Suprapubic skin (tissue), 4 donors: ENCODE data around the gene CHN1. TPM values are rescaled to one million over a fixed set of nuclear protein-coding genes. Genes with fewer than 3 reads are reported as not detected.

Source experiments
- DNase-seq, 2 donors: peaks; one replicate each; pipeline ENCODE4 v3.0.0-alpha.2; 2019; ENCODE audit warnings: low spot score in 2 of 2
- H3K27ac ChIP-seq: fragments of 200-600 bp; sonication (generic); one replicate; pipeline ENCODE4 v1.5.1; 2019
- H3K27me3 ChIP-seq: fragments of 200-600 bp; sonication (generic); one replicate; pipeline ENCODE4 v1.5.1; 2019
- H3K36me3 ChIP-seq: fragments of 200-600 bp; sonication (generic); one replicate; pipeline ENCODE4 v1.5.1; 2019
- H3K4me1 ChIP-seq: fragments of 200-600 bp; sonication (generic); one replicate; pipeline ENCODE4 v1.5.1; 2019
- H3K4me3 ChIP-seq: fragments of 200-600 bp; sonication (generic); one replicate; pipeline ENCODE4 v1.5.1; 2019; ENCODE audit warnings: mild to moderate bottlenecking
- H3K9me3 ChIP-seq: fragments of 200-600 bp; sonication (generic); one replicate; pipeline ENCODE4 v1.5.1; 2019
- EP300 ChIP-seq: sonication (generic); formaldehyde crosslinking; IDR thresholded peaks from one replicate; pipeline ENCODE4 v1.6.1; 2017; ENCODE audit warnings: antibody characterized with exemption
- POLR2A ChIP-seq, 2 donors: fragments of 450-650 bp; IDR thresholded peaks; one replicate each; pipeline ENCODE4 v1.6.1; 2017; ENCODE audit warnings: antibody characterized with exemption in 2 of 2, mild to moderate bottlenecking in 2 of 2, moderate library complexity in 2 of 2
- POLR2AphosphoS5 ChIP-seq, 3 donors: sonication (generic); formaldehyde crosslinking; IDR thresholded peaks; one replicate each; pipeline ENCODE4 v1.6.1; 2017; ENCODE audit warnings: antibody characterized with exemption in 3 of 3
- WGBS: methylation state at CpG from one replicate; pipeline ENCODE4 v1.1.5; 2018; 5-methylcytosine and 5-hydroxymethylcytosine counted together
- total RNA-seq, 4 donors: library from RNA; depleted of rRNA; stranded (reverse); fragments of >200 nt; gene quantifications; one replicate each; pipeline ENCODE4 v1.1.0, GENCODE V29; 2016
- TF ChIP-seq, protein P1 (sequence below), 2 donors: fragments of 200-600 bp in 1 of 2; fragments of 450-650 bp in 1 of 2; sonication (generic) in 1 of 2; IDR thresholded peaks; one replicate each; pipeline ENCODE4 v1.5.1; 2016 to 2019; ENCODE audit warnings: antibody characterized with exemption in 2 of 2, mild to moderate bottlenecking in 1 of 2, moderate library complexity in 1 of 2

Gene CHN1
- total RNA-seq, 4 donors from 2014 or later = 1.6 to 4.9 (median 3.6) TPM

DNA sequence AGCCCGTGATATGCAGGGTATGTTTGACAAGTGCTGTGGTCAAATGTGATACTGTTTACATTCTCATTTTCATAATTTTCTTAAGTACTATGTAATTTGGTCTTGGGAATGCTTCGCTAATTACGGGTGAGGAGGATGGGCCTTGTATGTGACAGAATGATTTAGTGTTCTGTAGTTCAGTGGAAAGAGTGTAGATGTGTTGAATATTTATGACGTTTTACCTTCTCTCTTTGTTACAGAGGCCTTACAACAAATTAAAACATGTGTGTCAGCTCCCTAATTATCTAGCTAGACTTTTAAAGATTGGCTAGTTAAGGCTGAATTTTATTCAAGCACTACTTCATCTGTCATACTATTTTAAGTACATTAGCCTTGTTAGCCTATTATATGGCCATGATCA, 230.3 kb downstream of the CHN1 start:
- Histone ChIP-seq H3K4me1 (peaks cover 11% of the 10 kb centered on the region), H3K9me3 (no peaks in the 10 kb centered on the region), H3K27me3 (no peaks in the 10 kb centered on the region), H3K27ac (no peak overlapping the region), H3K4me3 (no peak overlapping the region), H3K36me3 (no peaks in the 10 kb centered on the region)
- WGBS = 82% methylated on average over 4 of the region's 4 CpGs
- TF ChIP-seq POLR2AphosphoS5 (IDR thresholded peaks at IDR 0.05) (no peak), POLR2A (IDR thresholded peaks at IDR 0.05) (no peak)
- DNase-seq = no peak

DNA sequence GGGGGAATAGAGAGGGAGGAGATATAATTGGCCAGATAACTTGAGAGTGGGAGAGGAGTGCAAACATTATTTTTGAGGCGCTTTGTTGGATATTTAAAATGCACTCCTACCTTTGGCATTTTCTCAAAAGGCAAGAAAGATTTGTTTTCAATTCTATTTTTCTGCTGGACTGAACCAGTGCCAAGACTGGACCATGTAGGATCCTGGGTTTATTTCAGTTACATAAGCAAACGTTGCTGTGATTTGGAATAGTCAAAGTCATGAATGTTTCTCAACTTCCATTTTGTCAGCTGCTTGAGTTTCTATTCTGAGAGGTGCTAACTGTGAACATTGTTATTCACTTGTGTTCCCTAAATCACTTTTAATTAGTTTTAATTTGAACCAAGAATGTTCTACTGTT, 232.0 kb downstream of the CHN1 start:
- H3K36me3 ChIP-seq = no peaks in the 10 kb centered on the region
- no peak for DNase-seq
- no peak overlapping the region for H3K27ac ChIP-seq
- no peak overlapping the region for H3K4me3 ChIP-seq
- H3K27me3 ChIP-seq = no peaks in the 10 kb centered on the region
- 71% methylated on average over 2 of the region's 2 CpGs for WGBS
- H3K9me3 ChIP-seq = no peaks in the 10 kb centered on the region
- TF ChIP-seq POLR2A (IDR thresholded peaks at IDR 0.05) (no peak), EP300 (no peak), POLR2AphosphoS5 (IDR thresholded peaks at IDR 0.05) (no peak)
- TF ChIP-seq, protein P1, sequence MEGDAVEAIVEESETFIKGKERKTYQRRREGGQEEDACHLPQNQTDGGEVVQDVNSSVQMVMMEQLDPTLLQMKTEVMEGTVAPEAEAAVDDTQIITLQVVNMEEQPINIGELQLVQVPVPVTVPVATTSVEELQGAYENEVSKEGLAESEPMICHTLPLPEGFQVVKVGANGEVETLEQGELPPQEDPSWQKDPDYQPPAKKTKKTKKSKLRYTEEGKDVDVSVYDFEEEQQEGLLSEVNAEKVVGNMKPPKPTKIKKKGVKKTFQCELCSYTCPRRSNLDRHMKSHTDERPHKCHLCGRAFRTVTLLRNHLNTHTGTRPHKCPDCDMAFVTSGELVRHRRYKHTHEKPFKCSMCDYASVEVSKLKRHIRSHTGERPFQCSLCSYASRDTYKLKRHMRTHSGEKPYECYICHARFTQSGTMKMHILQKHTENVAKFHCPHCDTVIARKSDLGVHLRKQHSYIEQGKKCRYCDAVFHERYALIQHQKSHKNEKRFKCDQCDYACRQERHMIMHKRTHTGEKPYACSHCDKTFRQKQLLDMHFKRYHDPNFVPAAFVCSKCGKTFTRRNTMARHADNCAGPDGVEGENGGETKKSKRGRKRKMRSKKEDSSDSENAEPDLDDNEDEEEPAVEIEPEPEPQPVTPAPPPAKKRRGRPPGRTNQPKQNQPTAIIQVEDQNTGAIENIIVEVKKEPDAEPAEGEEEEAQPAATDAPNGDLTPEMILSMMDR (IDR thresholded peaks at IDR 0.05) = no peak
- peaks cover 9% of the 10 kb centered on the region for H3K4me1 ChIP-seq

DNA sequence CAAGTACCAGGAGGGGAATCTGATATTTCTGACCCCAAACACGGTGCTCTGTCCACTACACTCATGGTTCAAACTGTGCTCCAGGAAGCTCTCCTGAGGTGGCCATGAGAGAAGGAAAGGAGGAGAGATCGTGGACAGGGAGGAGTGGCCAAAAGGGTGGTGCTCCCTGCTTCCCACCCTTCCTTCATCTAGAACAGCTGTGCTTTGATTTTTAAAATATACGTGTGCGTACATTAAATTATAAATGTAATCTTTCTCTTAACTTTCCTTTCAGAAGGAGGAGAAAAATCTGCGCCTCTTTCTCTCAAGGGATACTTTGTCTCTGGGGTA, 232.7 kb downstream of the CHN1 start:
- TF ChIP-seq, protein P1 (IDR thresholded peaks at IDR 0.05) = no peak
- TF ChIP-seq EP300 = no peak
- no peak for TF ChIP-seq POLR2A (IDR thresholded peaks at IDR 0.05)
- no peak for TF ChIP-seq POLR2AphosphoS5 (IDR thresholded peaks at IDR 0.05)
- H3K4me1 ChIP-seq = peaks cover 7% of the 10 kb centered on the region
- no peak overlapping the region for H3K4me3 ChIP-seq
- H3K27me3 ChIP-seq = no peaks in the 10 kb centered on the region
- no peaks in the 10 kb centered on the region for H3K9me3 ChIP-seq
- DNase-seq = no peak
- H3K36me3 ChIP-seq = no peaks in the 10 kb centered on the region
- no peak overlapping the region for H3K27ac ChIP-seq
- WGBS = 53% methylated on average over 5 of the region's 5 CpGs

DNA sequence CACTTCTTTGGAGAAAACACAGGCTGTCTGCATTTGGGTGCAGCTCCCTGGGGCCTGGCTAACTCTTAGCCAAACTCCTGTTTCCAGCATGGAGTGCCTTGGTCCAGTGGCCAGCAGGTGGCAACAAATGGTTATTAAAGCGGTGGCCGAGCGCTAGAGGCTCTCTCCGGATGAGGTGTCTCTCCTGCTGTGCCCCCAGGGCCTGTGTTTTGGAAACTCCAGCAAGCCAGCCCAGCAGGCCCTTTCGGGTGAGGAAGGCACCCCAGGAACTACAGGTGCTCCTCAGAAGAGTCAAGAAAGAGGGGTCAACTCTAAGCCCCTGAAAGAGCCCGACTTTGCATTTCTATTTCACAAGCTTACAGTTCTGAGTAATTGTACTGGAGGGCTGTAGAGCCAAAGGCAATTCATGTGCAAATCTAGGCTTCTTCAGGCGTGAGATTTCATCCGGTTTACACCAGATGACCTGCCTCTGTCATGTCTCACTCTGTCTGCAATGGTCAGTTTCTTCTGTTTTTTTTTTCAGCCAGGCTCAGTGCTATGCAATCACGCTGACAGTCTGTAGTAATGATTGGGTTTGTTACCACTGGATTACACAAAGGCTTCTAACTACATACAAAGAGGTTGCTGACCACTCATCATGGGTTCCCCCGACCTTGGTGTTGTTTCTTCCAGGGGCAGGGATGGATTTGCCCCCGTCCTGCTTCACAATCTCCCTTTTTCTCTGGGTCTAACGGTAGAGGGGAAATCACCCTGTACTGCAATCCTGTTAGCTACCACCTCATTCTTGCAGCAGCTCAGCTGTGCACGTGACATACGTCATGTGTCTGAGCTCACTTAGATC, 233.3 kb downstream of the CHN1 start:
- TF ChIP-seq, protein P1 (IDR thresholded peaks at IDR 0.05) = peak; percentile 32 to 71
- no peak for TF ChIP-seq POLR2A (IDR thresholded peaks at IDR 0.05)
- no peaks in the 10 kb centered on the region for H3K9me3 ChIP-seq
- no peak overlapping the region for H3K27ac ChIP-seq
- no peaks in the 10 kb centered on the region for H3K36me3 ChIP-seq
- 38% methylated on average over 14 of the region's 14 CpGs for WGBS
- H3K27me3 ChIP-seq = no peaks in the 10 kb centered on the region
- peak in 1 of 2 donors; percentile 77 for DNase-seq
- H3K4me3 ChIP-seq = no peak overlapping the region
- peaks cover 7% of the 10 kb centered on the region for H3K4me1 ChIP-seq

DNA sequence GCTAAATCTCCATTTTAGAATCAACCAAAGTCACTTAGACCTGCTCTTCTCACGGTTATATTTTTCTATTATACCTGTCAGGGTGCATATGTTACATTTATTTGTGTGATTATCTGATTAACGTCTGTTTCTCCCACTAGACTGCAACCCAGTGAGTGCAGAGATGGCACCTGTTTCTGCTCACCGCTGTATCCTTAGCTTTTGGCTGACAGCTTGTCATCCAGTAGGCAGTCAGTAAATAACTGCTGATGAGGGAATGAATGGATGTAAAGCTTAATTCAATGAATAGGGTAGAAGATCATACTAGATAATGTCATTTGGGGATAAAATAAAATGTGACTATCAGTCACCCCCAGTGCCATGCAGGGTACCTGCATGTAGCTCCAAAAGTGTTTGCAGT, 234.0 kb downstream of the CHN1 start:
- Histone ChIP-seq H3K36me3 (no peaks in the 10 kb centered on the region), H3K27ac (no peak overlapping the region), H3K27me3 (no peaks in the 10 kb centered on the region), H3K4me3 (no peak overlapping the region), H3K9me3 (no peaks in the 10 kb centered on the region), H3K4me1 (peaks cover 7% of the 10 kb centered on the region)
- 74% methylated on average over 3 of the region's 3 CpGs for WGBS
- no peak for DNase-seq
- no peak for TF ChIP-seq POLR2AphosphoS5 (IDR thresholded peaks at IDR 0.05)
- no peak for TF ChIP-seq POLR2A (IDR thresholded peaks at IDR 0.05)
- TF ChIP-seq EP300 = no peak
- TF ChIP-seq, protein P1 (IDR thresholded peaks at IDR 0.05) = no peak
